ENCODE data around the gene RBBP7.
"Not testable (repeated sequence)": the region's sequence is repeated elsewhere in the genome, so short reads cannot be mapped to it uniquely, and the experiment has no call there.

The RBBP7 gene

GRCh38 chrX:16867947-16868346, 2.2 kb downstream of the RBBP7 start:
- no peak for DNase-seq

- DNase-seq = no peak
Measured at GRCh38 chrX:16862829-16863228, 7.3 kb downstream of the RBBP7 start.

GRCh38 chrX:16856744-16857143, 13.4 kb downstream of the RBBP7 start:
- no peak for DNase-seq

GRCh38 chrX:16856076-16856404, 14.1 kb downstream of the RBBP7 start:
- DNase-seq = not testable (repeated sequence)

GRCh38 chrX:16855363-16856075, 14.6 kb downstream of the RBBP7 start:
- no peak for DNase-seq

GRCh38 chrX:16853537-16853936, 16.6 kb downstream of the RBBP7 start:
- no peak for DNase-seq

- no peak for DNase-seq
Measured at GRCh38 chrX:16852617-16853179, 17.5 kb downstream of the RBBP7 start.

GRCh38 chrX:16851827-16852226, 18.3 kb downstream of the RBBP7 start:
- no peak for DNase-seq

GRCh38 chrX:16851421-16851820, 18.7 kb downstream of the RBBP7 start:
- no peak for DNase-seq

GRCh38 chrX:16848541-16848940, 21.6 kb downstream of the RBBP7 start:
- DNase-seq = no peak

- no peak for DNase-seq
Measured at GRCh38 chrX:16845686-16846085, 24.5 kb downstream of the RBBP7 start.

- peak in 1 of 56 donors; percentile 2 for DNase-seq
Measured at GRCh38 chrX:16843208-16843909, 26.8 kb downstream of the RBBP7 start.

- DNase-seq = no peak
Measured at GRCh38 chrX:16842684-16843083, 27.5 kb downstream of the RBBP7 start.

GRCh38 chrX:16839852-16840460, 30.2 kb downstream of the RBBP7 start:
- peak in 20 of 56 donors; percentile 0 to 28 (median 7) for DNase-seq

- no peak for DNase-seq
Measured at GRCh38 chrX:16839219-16839851, 30.8 kb downstream of the RBBP7 start.

GRCh38 chrX:16838202-16839066, 31.7 kb downstream of the RBBP7 start:
- DNase-seq = no peak

GRCh38 chrX:16836371-16836770, 33.8 kb downstream of the RBBP7 start:
- DNase-seq = peak in 2 of 56 donors; percentile 0

GRCh38 chrX:16834806-16835205, 35.4 kb downstream of the RBBP7 start:
- no peak for DNase-seq

GRCh38 chrX:16832301-16832700, 37.9 kb downstream of the RBBP7 start:
- no peak for DNase-seq

- DNase-seq = no peak
Measured at GRCh38 chrX:16828124-16828908, 41.8 kb downstream of the RBBP7 start.

Measured in amygdala (tissue), 56 donors.